DMS 273 treated with DMSO at 0.1 percent for 48 hours (cell line): ENCODE results near the gene PLCL2.
"Not testable (repeated sequence)": the region's sequence is repeated elsewhere in the genome, so short reads cannot be mapped to it uniquely, and the experiment has no call there.

Source experiments
- DNase-seq: peaks from one replicate; lab custom pipeline; 2025; lab: John Stamatoyannopoulos, UW

Gene PLCL2

DNA sequence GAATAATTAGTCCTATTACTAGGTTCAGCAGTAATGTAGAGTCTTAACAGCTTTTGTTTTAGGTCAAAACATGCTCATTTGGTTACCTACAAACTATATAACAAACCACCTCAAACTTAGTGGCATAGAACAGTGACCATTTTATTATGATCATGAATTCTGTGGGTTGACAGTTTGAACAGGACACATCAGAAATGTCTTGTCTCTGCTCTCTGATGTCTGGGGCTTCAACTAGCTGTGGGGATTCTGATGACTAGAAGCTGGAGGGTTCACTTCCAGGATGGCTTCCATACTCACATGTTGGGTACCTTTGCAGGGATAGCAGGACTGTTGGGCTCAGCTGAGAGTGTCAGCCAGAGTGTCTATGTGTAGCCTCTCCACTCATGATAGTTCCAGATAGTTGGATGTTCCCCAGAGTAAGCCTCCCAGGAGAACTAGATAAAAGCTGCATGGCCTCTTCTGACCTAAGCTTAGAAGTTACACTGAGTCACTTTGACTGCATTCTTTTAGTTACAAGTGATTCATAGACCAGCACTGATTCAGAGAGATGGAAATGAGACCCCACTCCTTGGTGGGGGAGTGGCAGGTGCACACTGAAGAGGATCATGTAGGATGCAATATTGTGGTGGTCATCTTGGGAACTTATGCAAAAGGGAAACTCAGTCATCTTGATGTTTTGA is 32.6 kb downstream of the PLCL2 start:
- DNase-seq = no peak

- no peak for DNase-seq
Observed at GRCh38 chr3:16917980-16918682, 33.4 kb downstream of the PLCL2 start.

DNA sequence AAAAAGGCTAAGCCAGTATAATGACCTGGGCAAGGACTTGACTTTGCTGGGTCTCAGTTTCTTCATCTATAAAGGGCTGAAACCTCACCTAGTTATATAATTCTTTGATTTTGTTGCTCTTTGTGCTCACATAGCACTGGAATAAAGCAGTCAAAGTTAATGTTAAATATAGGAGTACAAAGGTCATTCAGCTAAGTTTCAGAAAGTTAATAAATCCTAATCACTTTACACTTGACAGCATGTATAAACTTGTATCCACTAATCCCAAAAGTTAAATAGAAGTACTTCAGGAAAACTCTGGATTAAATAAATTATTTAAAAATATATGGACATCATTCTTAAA is 33.9 kb downstream of the PLCL2 start:
- no peak for DNase-seq

DNA sequence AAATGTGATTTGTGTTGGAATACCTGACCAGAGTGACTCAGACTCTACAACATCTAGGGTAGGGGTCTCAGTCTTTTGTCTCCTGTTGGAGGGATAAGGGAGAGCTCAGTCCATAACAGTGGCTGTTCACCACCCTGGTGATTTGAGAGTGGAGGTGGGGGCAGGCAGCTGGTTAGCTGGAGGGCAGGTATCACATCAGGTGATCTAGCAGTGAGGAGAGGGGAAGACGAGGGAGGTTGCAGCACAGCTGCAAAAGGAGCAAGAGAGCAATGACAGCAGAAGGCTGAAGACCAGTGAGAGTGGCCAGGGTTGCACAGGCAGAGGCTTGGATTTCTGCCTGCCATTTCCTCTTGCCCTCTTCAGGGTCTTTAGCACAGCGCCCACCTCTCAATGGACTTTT is 38.4 kb downstream of the PLCL2 start:
- no peak for DNase-seq

GRCh38 chr3:16927485-16927884 is 42.7 kb downstream of the PLCL2 start:
- DNase-seq = no peak

GRCh38 chr3:16928386-16929132 is 43.8 kb downstream of the PLCL2 start:
- no peak for DNase-seq

GRCh38 chr3:16929311-16929710 is 44.6 kb downstream of the PLCL2 start:
- no peak for DNase-seq

DNA sequence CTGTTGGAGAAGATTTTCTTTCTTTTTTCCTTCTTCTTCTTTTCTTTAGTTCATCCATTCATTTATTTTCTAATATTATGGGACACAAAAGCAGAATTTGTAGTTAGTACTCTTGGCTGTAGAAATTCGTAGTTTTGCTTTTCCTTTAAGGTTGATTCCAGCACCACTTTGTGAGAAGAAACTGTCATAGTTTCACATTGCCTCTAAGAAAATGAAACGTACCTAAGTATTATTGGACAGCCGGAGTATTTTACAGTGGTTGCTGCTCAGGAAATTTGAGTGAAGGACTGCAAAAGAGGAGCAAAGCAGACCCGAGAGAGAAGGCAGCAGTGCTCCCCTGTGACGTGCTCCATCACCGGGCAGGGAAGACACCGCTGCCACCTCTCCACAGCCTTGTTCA is 48.1 kb downstream of the PLCL2 start:
- no peak for DNase-seq

- no peak for DNase-seq
Observed at GRCh38 chr3:16935781-16936180, 51.0 kb downstream of the PLCL2 start.

- DNase-seq = no peak
Observed at GRCh38 chr3:16936233-16936632, 51.5 kb downstream of the PLCL2 start.

DNA sequence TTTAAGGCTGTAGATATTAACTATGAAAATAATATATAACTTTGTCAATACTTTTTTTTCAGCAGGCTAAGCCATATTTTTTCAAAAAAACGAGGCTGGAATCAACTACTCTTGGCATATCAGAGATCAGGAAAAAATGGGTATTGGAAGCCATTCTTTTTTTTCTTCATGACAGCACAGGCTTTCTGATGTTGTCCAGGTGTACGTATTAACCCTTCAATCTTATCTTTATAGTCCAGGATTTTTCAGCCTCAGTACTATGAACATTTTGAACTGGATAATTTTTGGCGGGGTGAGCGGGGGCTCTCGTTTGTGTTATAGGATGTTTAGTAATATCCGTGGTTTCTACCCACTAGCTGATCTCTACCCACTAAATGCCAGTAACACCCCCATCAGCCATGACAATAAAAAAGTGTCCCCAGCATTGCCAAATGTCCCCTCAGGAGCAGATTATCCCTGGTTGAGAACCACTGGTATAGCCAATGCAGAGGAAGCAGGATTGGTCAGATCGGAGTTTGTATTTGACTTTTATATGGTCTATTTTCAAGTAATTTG is 52.0 kb downstream of the PLCL2 start:
- no peak for DNase-seq

GRCh38 chr3:16937326-16937845 is 52.6 kb downstream of the PLCL2 start:
- no peak for DNase-seq

DNA sequence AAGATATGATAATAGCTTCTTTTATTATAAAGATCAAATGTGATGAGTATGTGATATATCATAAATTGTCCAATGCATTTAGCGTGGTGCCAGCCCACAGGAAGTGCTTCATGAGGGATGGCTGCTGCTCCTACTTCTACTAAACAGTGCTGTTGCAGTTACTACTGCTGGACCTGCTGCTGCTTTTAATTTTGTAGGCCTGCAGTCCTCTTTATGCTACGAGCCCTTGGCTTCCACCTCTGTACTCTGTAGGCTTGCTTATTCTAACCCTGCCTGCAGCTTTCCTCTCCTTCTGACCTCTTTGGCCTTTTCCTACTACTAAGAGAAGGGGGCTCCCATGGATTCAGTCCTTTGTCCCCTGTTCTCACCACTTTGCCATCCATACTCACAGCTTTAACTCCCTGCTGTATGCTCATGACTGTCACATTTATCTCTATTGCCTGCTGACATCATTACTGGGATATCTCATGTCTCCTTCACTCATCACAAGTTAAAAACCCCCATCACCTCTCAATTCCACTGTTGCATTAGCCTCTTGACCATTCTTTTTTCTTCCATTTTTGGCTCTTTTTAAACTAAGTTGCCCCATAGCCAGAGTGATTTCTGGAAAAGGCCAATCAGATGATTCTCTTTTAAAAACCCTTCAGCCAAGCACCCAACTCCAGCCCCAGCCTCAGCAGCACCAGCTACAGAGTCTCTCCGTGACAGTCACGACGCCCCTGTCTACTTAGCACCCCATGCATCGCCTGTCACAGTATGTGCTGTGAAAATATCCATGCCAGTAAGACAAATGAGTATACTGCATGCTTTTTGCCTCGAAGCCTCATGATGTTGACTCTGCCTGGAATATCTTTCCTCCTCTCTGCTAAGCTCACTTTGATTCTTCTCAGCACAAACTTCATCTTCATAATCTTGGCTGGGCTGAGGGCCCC is 56.3 kb downstream of the PLCL2 start:
- DNase-seq = no peak

GRCh38 chr3:16942955-16943354 is 58.2 kb downstream of the PLCL2 start:
- no peak for DNase-seq

GRCh38 chr3:16943857-16944256 is 59.1 kb downstream of the PLCL2 start:
- no peak for DNase-seq

GRCh38 chr3:16944356-16944755 is 59.6 kb downstream of the PLCL2 start:
- DNase-seq = no peak

GRCh38 chr3:16945330-16945729 is 60.6 kb downstream of the PLCL2 start:
- DNase-seq = no peak

GRCh38 chr3:16950282-16950681 is 65.5 kb downstream of the PLCL2 start:
- DNase-seq = no peak

DNA sequence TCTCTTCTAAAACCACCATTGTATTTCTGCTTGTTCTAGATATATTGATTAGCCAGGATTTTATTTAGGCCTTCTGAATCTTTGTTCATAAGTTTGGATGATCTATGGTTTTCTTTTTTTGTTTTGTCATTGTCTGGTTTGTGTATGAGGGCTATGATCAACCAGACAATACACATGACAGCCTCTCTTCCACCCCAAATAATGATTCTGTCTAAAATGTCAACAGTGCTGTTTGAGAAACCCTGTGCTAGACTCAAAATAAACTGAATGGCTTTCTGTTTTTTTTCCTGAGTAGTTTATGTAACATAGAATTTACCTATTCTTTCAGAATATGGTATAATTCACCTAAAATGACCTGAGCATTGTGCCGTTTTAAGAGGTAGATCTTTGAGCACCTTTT is 66.1 kb downstream of the PLCL2 start:
- DNase-seq = no peak

DNA sequence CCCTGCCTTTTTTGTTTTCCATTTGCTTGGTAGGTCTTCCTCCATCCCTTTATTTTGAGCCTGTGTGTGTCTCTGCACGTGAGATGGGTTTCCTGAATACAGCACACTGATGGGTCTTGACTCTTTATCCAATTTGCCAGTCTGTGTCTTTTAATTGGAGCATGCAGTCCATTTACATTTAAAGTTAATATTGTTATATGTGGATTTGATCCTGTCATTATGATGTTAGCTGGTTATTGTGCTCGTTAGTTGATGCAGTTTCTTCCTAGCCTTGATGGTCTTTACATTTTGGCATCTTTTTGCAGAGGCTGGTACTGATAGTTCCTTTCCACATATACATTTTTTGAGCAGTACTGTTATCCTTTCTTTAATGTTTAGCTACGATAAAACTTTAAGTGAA is 73.1 kb downstream of the PLCL2 start:
- not testable (repeated sequence) for DNase-seq

DNA sequence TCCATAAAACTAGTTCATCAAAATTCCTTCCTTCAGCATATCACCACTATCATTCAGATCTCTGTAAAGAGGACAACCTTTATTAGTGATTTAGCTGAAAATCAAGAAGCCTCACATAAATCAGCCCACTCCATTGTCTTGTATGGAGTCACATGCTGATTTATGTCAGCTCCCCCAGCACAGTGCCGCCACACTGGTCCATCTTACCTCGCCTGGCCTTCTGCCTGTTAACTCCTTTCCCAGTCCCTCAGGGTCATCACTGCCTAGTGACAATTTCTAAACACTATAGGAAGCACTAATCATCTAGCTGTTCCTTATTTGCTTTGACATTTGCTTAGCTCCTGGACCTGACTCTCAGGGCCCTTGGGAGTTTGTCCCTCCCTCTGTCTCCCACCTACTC is 75.4 kb downstream of the PLCL2 start:
- no peak for DNase-seq
